HepG2 (cell line): ENCODE measurements around the gene ZBTB26. TPM values are rescaled to one million over a fixed set of nuclear protein-coding genes. Genes with fewer than 3 reads are reported as not detected.

Source experiments
- ARNT ChIP-seq: fragments of 450-650 bp; IDR thresholded peaks from 2 replicates; pipeline ENCODE4 v1.6.1; 2017
- BCL6 ChIP-seq: IDR thresholded peaks from 2 replicates; pipeline ENCODE4 v1.6.1; 2016; ENCODE audit warnings: missing genetic modification reagents, missing compliant biosample characterization
- MBNL3 ChIP-seq: fragments of 250-450 bp; sonication (Bioruptor Pico); conservative IDR thresholded peaks from 2 replicates; pipeline ENCODE4 v1.8.0; 2022; ENCODE audit warnings: mild to moderate bottlenecking, inconsistent platforms
- MXD4 ChIP-seq: IDR thresholded peaks from 2 replicates; pipeline ENCODE4 v1.6.1; 2016; ENCODE audit warnings: mild to moderate bottlenecking, missing biosample characterization, missing genetic modification reagents
- PCBP2 ChIP-seq: fragments of 200-400 bp; formaldehyde crosslinking; optimal IDR thresholded peaks from 2 replicates; pipeline ENCODE3; 2018; ENCODE audit warnings: low read length, low read depth; ENCODE audit not compliant: poor library complexity, severe bottlenecking
- PPARG ChIP-seq: conservative IDR thresholded peaks from 2 replicates; pipeline ENCODE4 v1.6.1; 2016; ENCODE audit warnings: missing biosample characterization, missing genetic modification reagents
- SMARCE1 ChIP-seq: fragments of 450-650 bp; IDR thresholded peaks from 2 replicates; pipeline ENCODE4 v1.6.1; 2017; ENCODE audit warnings: borderline replicate concordance
- SMYD3 ChIP-seq: sonication (generic); formaldehyde crosslinking; IDR thresholded peaks from 2 replicates; pipeline ENCODE4 v1.8.1; 2023; ENCODE audit warnings: mild to moderate bottlenecking, missing genetic modification reagents
- SNAI1 ChIP-seq: sonication (generic); formaldehyde crosslinking; IDR thresholded peaks from 2 replicates; pipeline ENCODE4 v1.5.0; 2020; ENCODE audit warnings: mild to moderate bottlenecking, missing genetic modification reagents, borderline replicate concordance
- SRF ChIP-seq: IDR thresholded peaks from 2 replicates; pipeline ENCODE4 v1.6.1; 2011; ENCODE audit warnings: mild to moderate bottlenecking, low read depth, low read length, moderate library complexity
- TOPORS ChIP-seq: sonication (generic); formaldehyde crosslinking; IDR thresholded peaks from 2 replicates; pipeline ENCODE4 v1.8.0; 2023; ENCODE audit warnings: mild to moderate bottlenecking, missing genetic modification reagents
- ZIK1 ChIP-seq: sonication (generic); formaldehyde crosslinking; IDR thresholded peaks from 2 replicates; pipeline ENCODE4 v1.5.0; 2020; ENCODE audit warnings: mild to moderate bottlenecking, low read depth, missing genetic modification reagents, borderline replicate concordance
- ZMYM3 ChIP-seq: sonication (generic); formaldehyde crosslinking; IDR thresholded peaks from 2 replicates; pipeline ENCODE4 v1.5.1; 2020; ENCODE audit warnings: mild to moderate bottlenecking, missing genetic modification reagents
- ZNF382 ChIP-seq: sonication (generic); formaldehyde crosslinking; IDR thresholded peaks from 2 replicates; pipeline ENCODE4 v1.5.0; 2020; ENCODE audit warnings: missing genetic modification reagents, mild to moderate bottlenecking, borderline replicate concordance
- ZNF660 ChIP-seq: sonication (generic); formaldehyde crosslinking; IDR thresholded peaks from 2 replicates; pipeline ENCODE4 v1.5.1; 2020; ENCODE audit warnings: mild to moderate bottlenecking, low read depth, missing genetic modification reagents, borderline replicate concordance
- ZNF780A ChIP-seq: sonication (generic); formaldehyde crosslinking; IDR thresholded peaks from 2 replicates; pipeline ENCODE4 v1.8.0; 2022; ENCODE audit warnings: mild to moderate bottlenecking, missing genetic modification reagents, moderate library complexity
- ZSCAN21 ChIP-seq: sonication (generic); formaldehyde crosslinking; IDR thresholded peaks from 2 replicates; pipeline ENCODE4 v1.8.0; 2022; ENCODE audit warnings: mild to moderate bottlenecking, missing genetic modification reagents, moderate library complexity, borderline replicate concordance
- polyA plus RNA-seq, 8 experiments: library from polyadenylated mRNA; depleted of rRNA in 3 of 8; stranded (reverse) in 7 of 8; unstranded in 1 of 8; fragments of >200 nt; fragmentation: Illumina TruSeq in 4 of 8; extraction: Trizol in 4 of 8; gene quantifications; 2 replicates each; pipeline versions ENCODE4 v1.2.1 to v1.2.3, GENCODE V29; 2011 to 2016; ENCODE audit warnings: low read depth in 4 of 8, missing spikeins in 1 of 8, mixed read lengths in 1 of 8; ENCODE audit not compliant: insufficient read depth in 1 of 8
- total RNA-seq, 5 experiments: library from RNA; depleted of rRNA; stranded (reverse); fragments of >200 nt; fragmentation: Illumina TruSeq; extraction: Trizol; gene quantifications; 2 replicates each; pipeline ENCODE4 v1.2.3, GENCODE V29; 2016; ENCODE audit warnings: low read depth in 1 of 5
- TF ChIP-seq, protein P1 (sequence below): sonication (generic); formaldehyde crosslinking; IDR thresholded peaks from one replicate; pipeline ENCODE4 v1.5.1; 2020; ENCODE audit warnings: mild to moderate bottlenecking, missing genetic modification reagents; ENCODE audit errors: not compliant biosample characterization
- TF ChIP-seq, protein P2 (sequence below): sonication (generic); formaldehyde crosslinking; IDR thresholded peaks from 2 replicates; pipeline ENCODE4 v1.8.1; 2023; ENCODE audit warnings: mild to moderate bottlenecking, missing genetic modification reagents
- TF ChIP-seq, protein P3 (sequence below): sonication (generic); formaldehyde crosslinking; IDR thresholded peaks from 2 replicates; pipeline ENCODE4 v1.4.0; 2020; ENCODE audit warnings: mild to moderate bottlenecking, missing genetic modification reagents
- TF ChIP-seq, protein P4 (sequence below): sonication (generic); formaldehyde crosslinking; IDR thresholded peaks from 2 replicates; pipeline ENCODE4 v1.4.0; 2020; ENCODE audit warnings: mild to moderate bottlenecking, low read depth, missing genetic modification reagents

The ZBTB26 gene
- total and polyA plus RNA-seq, 2 of the 13 experiments (the other 11 are each of a cell fraction or from before 2014, with no cell fraction given): 4.5 to 8.6 TPM

DNA sequence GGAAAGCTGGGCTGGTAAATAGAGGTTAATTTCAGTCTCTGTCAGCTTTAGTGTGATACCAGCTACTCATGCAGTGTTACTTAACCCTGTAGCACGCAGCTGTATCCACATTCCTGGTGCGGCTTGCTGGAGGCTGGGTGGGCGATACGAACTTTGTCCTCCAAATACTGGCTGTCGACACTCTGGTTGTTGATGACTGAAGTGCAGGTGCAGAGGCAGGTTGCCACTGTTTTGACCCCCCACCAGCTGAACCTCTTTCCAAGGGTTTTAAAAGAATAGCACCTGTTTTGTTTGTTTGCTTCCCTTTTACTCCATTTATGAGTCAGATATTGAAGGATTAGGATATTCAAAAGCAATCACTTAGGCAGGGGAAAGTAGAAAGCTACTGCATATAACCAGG lies 5.2 kb upstream of the ZBTB26 start (continued):
- TF ChIP-seq SRF (no peak), ZNF382 (CRISPR knock-in tag) (no peak), ZIK1 (no peak), ZNF780A (CRISPR knock-in tag) (peak; percentile 67; the same call in 1 of the 2 replicates), BCL6 (CRISPR knock-in tag) (peak; percentile 78), MXD4 (CRISPR knock-in tag) (no peak), SMYD3 (CRISPR knock-in tag) (no peak), PCBP2 (no peak), SMARCE1 (no peak), TOPORS (CRISPR knock-in tag) (no peak), ZMYM3 (CRISPR knock-in tag) (peak; percentile 63; the same call in 1 of the 2 replicates), MBNL3 (CRISPR knock-in tag) (no peak), SNAI1 (CRISPR knock-in tag) (no peak), PPARG (peak; percentile 76), ZSCAN21 (CRISPR knock-in tag) (no peak), ZNF660 (CRISPR knock-in tag) (no peak), ARNT (no peak)
- TF ChIP-seq, protein P1, sequence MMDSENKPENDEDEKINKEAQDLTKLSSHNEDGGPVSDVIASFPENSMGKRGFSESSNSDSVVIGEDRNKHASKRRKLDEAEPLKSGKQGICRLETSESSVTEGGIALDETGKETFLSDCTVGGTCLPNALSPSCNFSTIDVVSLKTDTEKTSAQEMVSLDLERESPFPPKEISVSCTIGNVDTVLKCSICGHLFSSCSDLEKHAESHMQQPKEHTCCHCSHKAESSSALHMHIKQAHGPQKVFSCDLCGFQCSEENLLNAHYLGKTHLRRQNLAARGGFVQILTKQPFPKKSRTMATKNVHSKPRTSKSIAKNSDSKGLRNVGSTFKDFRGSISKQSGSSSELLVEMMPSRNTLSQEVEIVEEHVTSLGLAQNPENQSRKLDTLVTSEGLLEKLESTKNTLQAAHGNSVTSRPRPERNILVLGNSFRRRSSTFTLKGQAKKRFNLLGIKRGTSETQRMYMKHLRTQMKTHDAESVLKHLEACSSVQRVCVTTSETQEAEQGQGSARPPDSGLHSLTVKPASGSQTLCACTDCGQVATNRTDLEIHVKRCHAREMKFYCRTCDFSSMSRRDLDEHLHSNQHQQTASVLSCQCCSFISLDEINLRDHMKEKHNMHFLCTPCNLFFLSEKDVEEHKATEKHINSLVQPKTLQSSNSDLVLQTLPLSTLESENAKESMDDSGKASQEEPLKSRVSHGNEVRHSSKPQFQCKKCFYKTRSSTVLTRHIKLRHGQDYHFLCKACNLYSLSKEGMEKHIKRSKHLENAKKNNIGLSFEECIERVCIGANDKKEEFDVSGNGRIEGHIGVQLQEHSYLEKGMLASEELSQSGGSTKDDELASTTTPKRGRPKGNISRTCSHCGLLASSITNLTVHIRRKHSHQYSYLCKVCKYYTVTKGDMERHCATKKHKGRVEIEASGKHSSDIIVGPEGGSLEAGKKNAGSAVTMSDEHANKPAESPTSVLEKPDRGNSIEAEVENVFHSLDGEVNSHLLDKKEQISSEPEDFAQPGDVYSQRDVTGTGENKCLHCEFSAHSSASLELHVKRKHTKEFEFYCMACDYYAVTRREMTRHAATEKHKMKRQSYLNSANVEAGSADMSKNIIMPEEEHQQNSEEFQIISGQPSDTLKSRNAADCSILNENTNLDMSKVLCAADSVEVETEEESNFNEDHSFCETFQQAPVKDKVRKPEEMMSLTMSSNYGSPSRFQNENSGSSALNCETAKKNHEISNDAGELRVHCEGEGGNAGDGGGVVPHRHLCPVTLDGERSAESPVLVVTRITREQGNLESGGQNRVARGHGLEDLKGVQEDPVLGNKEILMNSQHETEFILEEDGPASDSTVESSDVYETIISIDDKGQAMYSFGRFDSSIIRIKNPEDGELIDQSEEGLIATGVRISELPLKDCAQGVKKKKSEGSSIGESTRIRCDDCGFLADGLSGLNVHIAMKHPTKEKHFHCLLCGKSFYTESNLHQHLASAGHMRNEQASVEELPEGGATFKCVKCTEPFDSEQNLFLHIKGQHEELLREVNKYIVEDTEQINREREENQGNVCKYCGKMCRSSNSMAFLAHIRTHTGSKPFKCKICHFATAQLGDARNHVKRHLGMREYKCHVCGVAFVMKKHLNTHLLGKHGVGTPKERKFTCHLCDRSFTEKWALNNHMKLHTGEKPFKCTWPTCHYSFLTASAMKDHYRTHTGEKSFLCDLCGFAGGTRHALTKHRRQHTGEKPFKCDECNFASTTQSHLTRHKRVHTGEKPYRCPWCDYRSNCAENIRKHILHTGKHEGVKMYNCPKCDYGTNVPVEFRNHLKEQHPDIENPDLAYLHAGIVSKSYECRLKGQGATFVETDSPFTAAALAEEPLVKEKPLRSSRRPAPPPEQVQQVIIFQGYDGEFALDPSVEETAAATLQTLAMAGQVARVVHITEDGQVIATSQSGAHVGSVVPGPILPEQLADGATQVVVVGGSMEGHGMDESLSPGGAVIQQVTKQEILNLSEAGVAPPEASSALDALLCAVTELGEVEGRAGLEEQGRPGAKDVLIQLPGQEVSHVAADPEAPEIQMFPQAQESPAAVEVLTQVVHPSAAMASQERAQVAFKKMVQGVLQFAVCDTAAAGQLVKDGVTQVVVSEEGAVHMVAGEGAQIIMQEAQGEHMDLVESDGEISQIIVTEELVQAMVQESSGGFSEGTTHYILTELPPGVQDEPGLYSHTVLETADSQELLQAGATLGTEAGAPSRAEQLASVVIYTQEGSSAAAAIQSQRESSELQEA (CRISPR knock-in tag): no peak
- TF ChIP-seq, protein P2, sequence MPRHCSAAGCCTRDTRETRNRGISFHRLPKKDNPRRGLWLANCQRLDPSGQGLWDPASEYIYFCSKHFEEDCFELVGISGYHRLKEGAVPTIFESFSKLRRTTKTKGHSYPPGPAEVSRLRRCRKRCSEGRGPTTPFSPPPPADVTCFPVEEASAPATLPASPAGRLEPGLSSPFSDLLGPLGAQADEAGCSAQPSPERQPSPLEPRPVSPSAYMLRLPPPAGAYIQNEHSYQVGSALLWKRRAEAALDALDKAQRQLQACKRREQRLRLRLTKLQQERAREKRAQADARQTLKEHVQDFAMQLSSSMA (CRISPR knock-in tag): no peak
- TF ChIP-seq, protein P3, sequence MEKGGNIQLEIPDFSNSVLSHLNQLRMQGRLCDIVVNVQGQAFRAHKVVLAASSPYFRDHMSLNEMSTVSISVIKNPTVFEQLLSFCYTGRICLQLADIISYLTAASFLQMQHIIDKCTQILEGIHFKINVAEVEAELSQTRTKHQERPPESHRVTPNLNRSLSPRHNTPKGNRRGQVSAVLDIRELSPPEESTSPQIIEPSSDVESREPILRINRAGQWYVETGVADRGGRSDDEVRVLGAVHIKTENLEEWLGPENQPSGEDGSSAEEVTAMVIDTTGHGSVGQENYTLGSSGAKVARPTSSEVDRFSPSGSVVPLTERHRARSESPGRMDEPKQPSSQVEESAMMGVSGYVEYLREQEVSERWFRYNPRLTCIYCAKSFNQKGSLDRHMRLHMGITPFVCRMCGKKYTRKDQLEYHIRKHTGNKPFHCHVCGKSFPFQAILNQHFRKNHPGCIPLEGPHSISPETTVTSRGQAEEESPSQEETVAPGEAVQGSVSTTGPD: no peak
- TF ChIP-seq, protein P4, sequence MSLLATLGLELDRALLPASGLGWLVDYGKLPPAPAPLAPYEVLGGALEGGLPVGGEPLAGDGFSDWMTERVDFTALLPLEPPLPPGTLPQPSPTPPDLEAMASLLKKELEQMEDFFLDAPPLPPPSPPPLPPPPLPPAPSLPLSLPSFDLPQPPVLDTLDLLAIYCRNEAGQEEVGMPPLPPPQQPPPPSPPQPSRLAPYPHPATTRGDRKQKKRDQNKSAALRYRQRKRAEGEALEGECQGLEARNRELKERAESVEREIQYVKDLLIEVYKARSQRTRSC (CRISPR knock-in tag): no peak
